ENCODE data around the gene CTSS. TPM values are rescaled to one million over a fixed set of nuclear protein-coding genes. Genes with fewer than 3 reads are reported as not detected.

The CTSS gene
- total RNA-seq, 1 experiment from 2014 or later: 0.66 TPM

DNA sequence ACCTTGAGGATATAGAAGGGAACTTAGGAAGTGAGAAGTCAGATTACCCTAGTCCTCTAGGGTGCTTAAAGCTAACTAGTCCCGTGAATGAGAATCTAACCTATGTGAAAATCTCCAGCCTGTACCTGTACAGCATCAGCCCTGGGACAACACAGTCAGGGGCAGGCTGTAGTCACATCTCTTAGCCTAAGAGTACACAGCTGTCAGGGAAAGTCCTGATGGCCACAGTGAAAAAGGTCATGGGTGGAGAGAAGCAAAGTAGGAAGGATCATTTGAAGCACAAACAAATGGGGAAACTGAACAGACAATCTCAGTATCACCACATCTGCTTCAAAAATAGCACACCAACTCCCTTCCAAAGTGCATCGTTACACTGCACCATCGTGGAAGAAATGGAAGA lies 30.8 kb upstream of the CTSS start:
- DNase-seq (ENCODE audit: low spot score) (no peak), ATAC-seq (no peak)
- peaks cover 35% of the 10 kb centered on the region for H3K4me1 Mint-ChIP-seq
- no peak for TF ChIP-seq FOXP4 (CRISPR knock-in tag; IDR thresholded peaks at IDR 0.05)
- no peak for TF ChIP-seq E2F1 (CRISPR knock-in tag; IDR thresholded peaks at IDR 0.05)
- TF ChIP-seq ZBTB21 (CRISPR knock-in tag; IDR thresholded peaks at IDR 0.05; ENCODE audit: borderline replicate concordance): no peak
- TF ChIP-seq RORB (CRISPR knock-in tag; IDR thresholded peaks at IDR 0.05): no peak
- TF ChIP-seq, protein P1, sequence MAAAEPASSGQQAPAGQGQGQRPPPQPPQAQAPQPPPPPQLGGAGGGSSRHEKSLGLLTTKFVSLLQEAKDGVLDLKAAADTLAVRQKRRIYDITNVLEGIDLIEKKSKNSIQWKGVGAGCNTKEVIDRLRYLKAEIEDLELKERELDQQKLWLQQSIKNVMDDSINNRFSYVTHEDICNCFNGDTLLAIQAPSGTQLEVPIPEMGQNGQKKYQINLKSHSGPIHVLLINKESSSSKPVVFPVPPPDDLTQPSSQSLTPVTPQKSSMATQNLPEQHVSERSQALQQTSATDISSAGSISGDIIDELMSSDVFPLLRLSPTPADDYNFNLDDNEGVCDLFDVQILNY (CRISPR knock-in tag; IDR thresholded peaks at IDR 0.05): no peak
- TF ChIP-seq CREM (CRISPR knock-in tag; IDR thresholded peaks at IDR 0.05): no peak
- TF ChIP-seq SMAD3 (CRISPR knock-in tag; IDR thresholded peaks at IDR 0.05; ENCODE audit: borderline replicate concordance): no peak
- no peak for TF ChIP-seq FOXP1 (CRISPR knock-in tag; IDR thresholded peaks at IDR 0.05; ENCODE audit: borderline replicate concordance)
- TF ChIP-seq, protein P2, sequence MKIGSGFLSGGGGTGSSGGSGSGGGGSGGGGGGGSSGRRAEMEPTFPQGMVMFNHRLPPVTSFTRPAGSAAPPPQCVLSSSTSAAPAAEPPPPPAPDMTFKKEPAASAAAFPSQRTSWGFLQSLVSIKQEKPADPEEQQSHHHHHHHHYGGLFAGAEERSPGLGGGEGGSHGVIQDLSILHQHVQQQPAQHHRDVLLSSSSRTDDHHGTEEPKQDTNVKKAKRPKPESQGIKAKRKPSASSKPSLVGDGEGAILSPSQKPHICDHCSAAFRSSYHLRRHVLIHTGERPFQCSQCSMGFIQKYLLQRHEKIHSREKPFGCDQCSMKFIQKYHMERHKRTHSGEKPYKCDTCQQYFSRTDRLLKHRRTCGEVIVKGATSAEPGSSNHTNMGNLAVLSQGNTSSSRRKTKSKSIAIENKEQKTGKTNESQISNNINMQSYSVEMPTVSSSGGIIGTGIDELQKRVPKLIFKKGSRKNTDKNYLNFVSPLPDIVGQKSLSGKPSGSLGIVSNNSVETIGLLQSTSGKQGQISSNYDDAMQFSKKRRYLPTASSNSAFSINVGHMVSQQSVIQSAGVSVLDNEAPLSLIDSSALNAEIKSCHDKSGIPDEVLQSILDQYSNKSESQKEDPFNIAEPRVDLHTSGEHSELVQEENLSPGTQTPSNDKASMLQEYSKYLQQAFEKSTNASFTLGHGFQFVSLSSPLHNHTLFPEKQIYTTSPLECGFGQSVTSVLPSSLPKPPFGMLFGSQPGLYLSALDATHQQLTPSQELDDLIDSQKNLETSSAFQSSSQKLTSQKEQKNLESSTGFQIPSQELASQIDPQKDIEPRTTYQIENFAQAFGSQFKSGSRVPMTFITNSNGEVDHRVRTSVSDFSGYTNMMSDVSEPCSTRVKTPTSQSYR (CRISPR knock-in tag; IDR thresholded peaks at IDR 0.05): no peak
- TF ChIP-seq IRF2 (CRISPR knock-in tag; IDR thresholded peaks at IDR 0.05; ENCODE audit: borderline replicate concordance, low read depth): no peak
- TF ChIP-seq ELF4 (CRISPR knock-in tag; IDR thresholded peaks at IDR 0.05; ENCODE audit: low read depth): no peak
- TF ChIP-seq, protein P3, sequence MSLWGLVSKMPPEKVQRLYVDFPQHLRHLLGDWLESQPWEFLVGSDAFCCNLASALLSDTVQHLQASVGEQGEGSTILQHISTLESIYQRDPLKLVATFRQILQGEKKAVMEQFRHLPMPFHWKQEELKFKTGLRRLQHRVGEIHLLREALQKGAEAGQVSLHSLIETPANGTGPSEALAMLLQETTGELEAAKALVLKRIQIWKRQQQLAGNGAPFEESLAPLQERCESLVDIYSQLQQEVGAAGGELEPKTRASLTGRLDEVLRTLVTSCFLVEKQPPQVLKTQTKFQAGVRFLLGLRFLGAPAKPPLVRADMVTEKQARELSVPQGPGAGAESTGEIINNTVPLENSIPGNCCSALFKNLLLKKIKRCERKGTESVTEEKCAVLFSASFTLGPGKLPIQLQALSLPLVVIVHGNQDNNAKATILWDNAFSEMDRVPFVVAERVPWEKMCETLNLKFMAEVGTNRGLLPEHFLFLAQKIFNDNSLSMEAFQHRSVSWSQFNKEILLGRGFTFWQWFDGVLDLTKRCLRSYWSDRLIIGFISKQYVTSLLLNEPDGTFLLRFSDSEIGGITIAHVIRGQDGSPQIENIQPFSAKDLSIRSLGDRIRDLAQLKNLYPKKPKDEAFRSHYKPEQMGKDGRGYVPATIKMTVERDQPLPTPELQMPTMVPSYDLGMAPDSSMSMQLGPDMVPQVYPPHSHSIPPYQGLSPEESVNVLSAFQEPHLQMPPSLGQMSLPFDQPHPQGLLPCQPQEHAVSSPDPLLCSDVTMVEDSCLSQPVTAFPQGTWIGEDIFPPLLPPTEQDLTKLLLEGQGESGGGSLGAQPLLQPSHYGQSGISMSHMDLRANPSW (CRISPR knock-in tag; conservative IDR thresholded peaks at IDR 0.05; ENCODE audit: low read depth): no peak
- no peak for TF ChIP-seq ZNF263 (CRISPR knock-in tag; IDR thresholded peaks at IDR 0.05; ENCODE audit: low read depth)
- TF ChIP-seq, protein P4, sequence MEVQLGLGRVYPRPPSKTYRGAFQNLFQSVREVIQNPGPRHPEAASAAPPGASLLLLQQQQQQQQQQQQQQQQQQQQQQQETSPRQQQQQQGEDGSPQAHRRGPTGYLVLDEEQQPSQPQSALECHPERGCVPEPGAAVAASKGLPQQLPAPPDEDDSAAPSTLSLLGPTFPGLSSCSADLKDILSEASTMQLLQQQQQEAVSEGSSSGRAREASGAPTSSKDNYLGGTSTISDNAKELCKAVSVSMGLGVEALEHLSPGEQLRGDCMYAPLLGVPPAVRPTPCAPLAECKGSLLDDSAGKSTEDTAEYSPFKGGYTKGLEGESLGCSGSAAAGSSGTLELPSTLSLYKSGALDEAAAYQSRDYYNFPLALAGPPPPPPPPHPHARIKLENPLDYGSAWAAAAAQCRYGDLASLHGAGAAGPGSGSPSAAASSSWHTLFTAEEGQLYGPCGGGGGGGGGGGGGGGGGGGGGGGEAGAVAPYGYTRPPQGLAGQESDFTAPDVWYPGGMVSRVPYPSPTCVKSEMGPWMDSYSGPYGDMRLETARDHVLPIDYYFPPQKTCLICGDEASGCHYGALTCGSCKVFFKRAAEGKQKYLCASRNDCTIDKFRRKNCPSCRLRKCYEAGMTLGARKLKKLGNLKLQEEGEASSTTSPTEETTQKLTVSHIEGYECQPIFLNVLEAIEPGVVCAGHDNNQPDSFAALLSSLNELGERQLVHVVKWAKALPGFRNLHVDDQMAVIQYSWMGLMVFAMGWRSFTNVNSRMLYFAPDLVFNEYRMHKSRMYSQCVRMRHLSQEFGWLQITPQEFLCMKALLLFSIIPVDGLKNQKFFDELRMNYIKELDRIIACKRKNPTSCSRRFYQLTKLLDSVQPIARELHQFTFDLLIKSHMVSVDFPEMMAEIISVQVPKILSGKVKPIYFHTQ (CRISPR knock-in tag; IDR thresholded peaks at IDR 0.05): no peak
- ChIA-PET CTCF (no interaction called here), POLR2A (no interaction called here)
- H3K9me3 Mint-ChIP-seq: no peaks in the 10 kb centered on the region
- no peak overlapping the region for H3K4me3 Mint-ChIP-seq
- no peaks in the 10 kb centered on the region for H3K36me3 Mint-ChIP-seq
- H3K27me3 Mint-ChIP-seq (ENCODE audit: low read depth): no peaks in the 10 kb centered on the region
- peak overlapping the region; percentile 19; the same call in 1 of the 2 replicates for H3K27ac Mint-ChIP-seq

Measured in WTC11 (cell line).